Measurements from ENCODE around the gene CLIC4. TPM values are rescaled to one million over a fixed set of nuclear protein-coding genes. Genes with fewer than 3 reads are reported as not detected.
A peak's percentile ranks its signal among the peaks of the same experiment; 100 is the strongest.

The CLIC4 gene
- total and polyA plus RNA-seq, 9 of the 15 experiments (the other 6 are each of a cell fraction or from before 2014, with no cell fraction given) = 16.0 to 67.5 (median 38.4) TPM

- peak in 1 of 2 experiments; percentile 63; a peak in 1 of 4 replicates for TF ChIP-seq ZNF639 (CRISPR knock-in tag; conservative IDR thresholded peaks at IDR 0.05 in 1 of 2, IDR thresholded peaks at IDR 0.05 in 1 of 2)
- no peak for TF ChIP-seq ZNF584 (CRISPR knock-in tag; IDR thresholded peaks at IDR 0.05; ENCODE audit: low read depth)
- no peak for TF ChIP-seq ZNF518B (CRISPR knock-in tag; IDR thresholded peaks at IDR 0.05)
- TF ChIP-seq CREM (IDR thresholded peaks at IDR 0.05; ENCODE audit: low read depth) = 0 out of 2 replicates have a peak, but pooled peaks have one; percentile 14
- TF ChIP-seq ZBTB8A (IDR thresholded peaks at IDR 0.05; ENCODE audit: partially characterized antibody) = no peak
- TF ChIP-seq HMG20A (CRISPR knock-in tag; conservative IDR thresholded peaks at IDR 0.05) = no peak
- no peak for TF ChIP-seq ZNF431 (CRISPR knock-in tag; IDR thresholded peaks at IDR 0.05)
- no peak for TF ChIP-seq BRD4 (IDR thresholded peaks at IDR 0.05)
- no peak for TF ChIP-seq POLR3A (IDR thresholded peaks at IDR 0.05; ENCODE audit: borderline replicate concordance, extremely low read depth, insufficient read depth, insufficient read length)
- no peak for TF ChIP-seq FOXK2 (conservative IDR thresholded peaks at IDR 0.05 in 1 of 2, IDR thresholded peaks at IDR 0.05 in 1 of 2; ENCODE audit: low read depth in 2 of 2)
- TF ChIP-seq ARID4B (CRISPR knock-in tag; IDR thresholded peaks at IDR 0.05) = no peak
- TF ChIP-seq PREB (CRISPR knock-in tag; IDR thresholded peaks at IDR 0.05) = peak; percentile 83; the same call in 1 of the 2 replicates
- TF ChIP-seq CHD1 (IDR thresholded peaks at IDR 0.05; ENCODE audit: low read length) = no peak
- TF ChIP-seq KAT7 (CRISPR knock-in tag; IDR thresholded peaks at IDR 0.05; ENCODE audit: borderline replicate concordance) = 0 out of 2 replicates have a peak, but pooled peaks have one; percentile 66
Measured at GRCh38 chr1:24735509-24736375, 9.5 kb upstream of the CLIC4 start (continued).

Measured in K562 (cell line).